GM20000 (cell line): Measurements from ENCODE around the gene TMED6.

Experiments used
- DNase-seq: peaks from one replicate; pipeline ENCODE4 v3.0.0; 2012; ENCODE audit warnings: low spot score
- TF ChIP-seq, protein P1 (sequence below): IDR thresholded peaks from 2 replicates; pipeline ENCODE4 v1.5.1; 2012; ENCODE audit warnings: mild to moderate bottlenecking, control low read depth; ENCODE audit errors: extremely low read depth, missing control alignments

The TMED6 gene

DNA sequence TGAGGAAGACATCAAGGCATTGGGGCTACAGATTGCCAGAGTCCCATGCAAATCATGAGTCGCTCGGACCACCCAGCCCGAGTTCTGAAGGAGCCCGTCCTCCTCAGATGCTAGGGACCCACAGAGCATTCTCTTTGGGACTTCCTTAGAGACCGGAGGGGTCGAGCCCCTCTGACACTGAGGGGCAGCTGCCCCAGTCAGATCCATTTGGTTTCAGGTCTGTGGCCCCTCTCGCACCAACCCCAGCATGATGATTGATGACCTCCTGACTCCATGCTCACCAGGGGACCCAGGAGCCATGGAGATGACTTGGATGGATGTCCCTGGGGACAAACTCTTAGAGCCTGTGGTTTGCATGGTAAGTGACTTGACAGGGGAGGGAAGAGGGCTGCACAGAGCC, 29.2 kb downstream of the TMED6 start:
- TF ChIP-seq, protein P1, sequence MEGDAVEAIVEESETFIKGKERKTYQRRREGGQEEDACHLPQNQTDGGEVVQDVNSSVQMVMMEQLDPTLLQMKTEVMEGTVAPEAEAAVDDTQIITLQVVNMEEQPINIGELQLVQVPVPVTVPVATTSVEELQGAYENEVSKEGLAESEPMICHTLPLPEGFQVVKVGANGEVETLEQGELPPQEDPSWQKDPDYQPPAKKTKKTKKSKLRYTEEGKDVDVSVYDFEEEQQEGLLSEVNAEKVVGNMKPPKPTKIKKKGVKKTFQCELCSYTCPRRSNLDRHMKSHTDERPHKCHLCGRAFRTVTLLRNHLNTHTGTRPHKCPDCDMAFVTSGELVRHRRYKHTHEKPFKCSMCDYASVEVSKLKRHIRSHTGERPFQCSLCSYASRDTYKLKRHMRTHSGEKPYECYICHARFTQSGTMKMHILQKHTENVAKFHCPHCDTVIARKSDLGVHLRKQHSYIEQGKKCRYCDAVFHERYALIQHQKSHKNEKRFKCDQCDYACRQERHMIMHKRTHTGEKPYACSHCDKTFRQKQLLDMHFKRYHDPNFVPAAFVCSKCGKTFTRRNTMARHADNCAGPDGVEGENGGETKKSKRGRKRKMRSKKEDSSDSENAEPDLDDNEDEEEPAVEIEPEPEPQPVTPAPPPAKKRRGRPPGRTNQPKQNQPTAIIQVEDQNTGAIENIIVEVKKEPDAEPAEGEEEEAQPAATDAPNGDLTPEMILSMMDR: no peak
- DNase-seq: no peak

- DNase-seq: no peak
- TF ChIP-seq, protein P1: no peak
Measured at GRCh38 chr16:69321080-69321479, 30.5 kb downstream of the TMED6 start.

DNA sequence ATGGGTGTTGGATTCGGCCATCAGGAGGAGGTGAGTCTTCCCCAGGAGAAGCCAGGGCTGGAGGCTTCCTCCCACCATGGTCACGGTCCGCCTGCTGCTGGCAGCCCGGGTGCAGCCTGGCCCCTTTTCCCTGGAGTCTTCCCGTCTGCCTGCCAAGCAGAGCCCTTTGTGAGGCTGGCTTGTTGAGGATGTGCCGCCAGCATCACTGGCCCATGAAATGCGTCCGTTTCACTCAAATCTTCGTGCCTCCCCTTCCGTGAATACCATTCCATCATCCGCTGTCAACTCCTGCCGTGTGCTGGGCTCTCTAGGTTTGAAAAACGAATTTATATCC, 30.9 kb downstream of the TMED6 start:
- TF ChIP-seq, protein P1: no peak
- no peak for DNase-seq

- DNase-seq: no peak
- TF ChIP-seq, protein P1: no peak
Measured at GRCh38 chr16:69319826-69320739, 31.5 kb downstream of the TMED6 start.

DNA sequence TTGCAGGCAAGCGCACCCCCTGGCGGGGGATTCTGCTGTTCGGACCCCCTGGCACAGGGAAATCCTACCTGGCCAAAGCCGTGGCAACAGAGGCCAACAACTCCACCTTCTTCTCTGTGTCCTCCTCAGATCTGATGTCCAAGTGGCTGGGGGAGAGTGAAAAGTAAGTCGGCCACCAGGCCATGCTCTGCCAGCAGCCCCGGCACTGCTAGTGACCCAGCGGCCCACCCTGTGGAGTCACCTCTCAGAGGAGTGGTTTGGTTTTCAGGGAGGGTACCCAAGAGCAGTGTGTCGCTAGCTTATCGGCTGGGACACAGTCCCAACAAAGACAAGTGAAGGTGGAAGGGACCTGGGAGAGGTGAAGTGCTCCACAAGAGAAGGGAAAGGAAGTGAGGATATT, 32.2 kb downstream of the TMED6 start:
- TF ChIP-seq, protein P1: no peak
- DNase-seq: no peak

DNA sequence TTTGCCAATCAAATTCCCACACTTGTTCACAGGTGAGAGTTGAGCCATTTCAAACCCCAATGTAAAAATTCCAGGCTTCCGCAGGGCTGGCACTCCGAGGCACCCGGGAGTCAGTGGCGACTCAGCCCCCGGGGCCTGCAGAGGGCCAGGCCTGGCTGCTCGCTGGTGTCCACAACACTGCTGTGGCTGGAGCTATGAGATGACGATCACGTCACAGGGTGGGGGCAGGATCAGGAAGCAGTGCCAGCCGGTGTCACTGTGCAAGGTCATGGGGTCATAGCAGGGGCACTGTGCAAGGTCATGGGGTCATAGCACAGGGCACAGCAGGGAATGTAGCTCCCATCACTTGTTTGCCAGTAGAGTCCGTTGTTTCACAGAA, 32.7 kb downstream of the TMED6 start:
- no peak for DNase-seq
- TF ChIP-seq, protein P1: no peak

DNA sequence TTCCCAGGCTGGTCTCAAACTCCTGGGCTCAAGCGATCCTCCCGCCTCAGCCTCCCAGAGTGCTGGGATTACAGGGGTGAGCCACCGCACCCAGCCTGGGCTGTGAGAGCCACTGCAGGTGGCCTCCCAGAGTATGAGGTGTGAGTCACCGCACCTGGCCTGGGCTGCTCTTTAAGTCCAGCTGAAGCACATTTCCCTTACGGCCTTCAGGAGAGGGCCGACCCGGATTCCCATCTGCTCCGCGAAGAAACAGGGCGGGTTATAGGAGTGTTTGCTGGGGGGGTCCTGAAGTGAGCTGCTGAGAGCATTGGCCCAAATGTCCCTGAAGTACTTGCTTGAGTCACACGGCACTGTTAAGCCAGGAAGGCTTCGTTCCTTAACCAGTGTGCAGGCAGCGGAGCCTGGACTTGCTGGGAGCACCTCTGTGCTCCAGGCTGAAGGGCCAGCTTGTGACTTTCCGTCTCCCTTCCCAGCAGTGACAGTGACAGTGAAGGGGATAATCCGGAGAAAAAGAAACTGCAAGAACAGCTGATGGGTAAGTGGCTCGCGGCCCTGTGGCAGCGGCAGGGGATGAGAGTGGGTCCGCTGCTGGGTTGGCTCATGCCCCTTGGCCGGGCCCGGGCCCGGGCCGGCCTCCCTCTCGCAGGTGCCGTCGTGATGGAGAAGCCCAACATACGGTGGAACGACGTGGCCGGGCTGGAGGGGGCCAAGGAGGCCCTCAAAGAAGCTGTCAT, 33.2 kb downstream of the TMED6 start:
- TF ChIP-seq, protein P1: no peak
- no peak for DNase-seq
